Esophagus squamous epithelium (tissue), 5 donors: ENCODE measurements around the gene ETV6. TPM values are rescaled to one million over a fixed set of nuclear protein-coding genes. Genes with fewer than 3 reads are reported as not detected.

ENCODE experiments used
- DNase-seq: peaks from one replicate; lab custom pipeline; 2025; lab: John Stamatoyannopoulos, UW
- H3K27ac ChIP-seq, 4 donors: fragments of 200-600 bp; sonication (generic); one replicate each; pipeline ENCODE4 v1.5.1; 2016 to 2019; ENCODE audit warnings: mild to moderate bottlenecking in 1 of 4
- H3K27me3 ChIP-seq, 4 donors: fragments of 200-600 bp; sonication (generic); 1 replicate in 3 of 4; 2 replicates in 1 of 4; pipeline versions ENCODE4 v1.5.1 to v1.6.0; 2017 to 2021; ENCODE audit warnings: antibody characterized with exemption in 1 of 4
- H3K36me3 ChIP-seq, 3 donors: fragments of 200-600 bp; sonication (generic); one replicate each; pipeline ENCODE4 v1.5.1; 2016 to 2019
- H3K4me1 ChIP-seq, 3 donors: fragments of 200-600 bp; sonication (generic); one replicate each; pipeline ENCODE4 v1.5.1; 2017 to 2019
- H3K4me3 ChIP-seq, 4 donors: fragments of 200-600 bp; sonication (generic); 1 replicate in 3 of 4; 2 replicates in 1 of 4; pipeline ENCODE4 v1.5.1; 2016 to 2019; ENCODE audit warnings: mild to moderate bottlenecking in 2 of 4, moderate library complexity in 1 of 4
- H3K9me3 ChIP-seq, 3 donors: fragments of 200-600 bp; sonication (generic); one replicate each; pipeline ENCODE4 v1.5.1; 2016 to 2019
- CTCF ChIP-seq, 6 experiments: fragments of 450-650 bp in 4 of 6; fragments of 200-600 bp in 2 of 6; sonication (generic) in 2 of 6; IDR thresholded peaks; one replicate each; pipeline ENCODE4 v1.5.1; 2016 to 2019; ENCODE audit warnings: antibody characterized with exemption in 6 of 6, mild to moderate bottlenecking in 4 of 6, moderate library complexity in 4 of 6
- POLR2A ChIP-seq, 4 donors: fragments of 450-650 bp; IDR thresholded peaks; one replicate each; pipeline ENCODE4 v1.6.1; 2017; ENCODE audit warnings: antibody characterized with exemption in 4 of 4, mild to moderate bottlenecking in 4 of 4, moderate library complexity in 3 of 4
- WGBS, 2 donors: methylation state at CpG; one replicate each; pipeline ENCODE4 v1.1.5; 2018; 5-methylcytosine and 5-hydroxymethylcytosine counted together
- intact Hi-C: fragments of 100-400 bp; cut with DNase I; formaldehyde crosslinking; loops from one replicate; pipeline ENCODE4 v1.15.0; 2022
- total RNA-seq, 4 donors: library from RNA; depleted of rRNA; stranded (reverse); fragments of >200 nt; gene quantifications; one replicate each; pipeline ENCODE4 v1.1.0, GENCODE V29; 2016
- donor health status: DM: yes; HTN: yes; CAD: no.

The ETV6 gene
- total RNA-seq, 4 donors from 2014 or later = 11.3 to 17.3 (median 13.8) TPM

DNA sequence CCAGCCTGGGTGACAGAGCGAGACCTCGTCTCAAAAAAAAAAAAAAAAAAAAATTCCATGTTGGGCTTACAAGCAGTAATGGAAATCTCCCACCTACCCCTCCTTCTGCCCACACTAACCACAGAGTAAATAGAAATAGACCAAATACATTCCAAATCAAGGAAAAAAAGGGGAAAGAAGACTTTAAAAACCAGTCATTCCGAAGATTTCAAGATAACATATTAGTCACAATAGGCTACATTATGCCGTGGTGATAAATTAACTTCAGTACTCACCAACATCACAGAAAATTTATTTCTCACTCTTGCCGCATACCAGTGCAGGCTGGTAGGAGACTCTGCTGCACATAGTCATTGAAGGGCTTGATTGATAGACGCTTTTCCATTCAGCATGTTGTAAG is 15.5 kb upstream of the ETV6 start:
- Histone ChIP-seq H3K4me1 (no peaks in the 10 kb centered on the region), H3K27ac (no peak overlapping the region), H3K36me3 (no peaks in the 10 kb centered on the region), H3K27me3 (no peaks in the 10 kb centered on the region), H3K9me3 (no peaks in the 10 kb centered on the region), H3K4me3 (no peak overlapping the region)
- 43 to 64% methylated on average over 5 of the region's 6 CpGs for WGBS, 2 donors
- intact Hi-C loops = no loop called here
- TF ChIP-seq POLR2A (IDR thresholded peaks at IDR 0.05) (no peak), CTCF (IDR thresholded peaks at IDR 0.05) (no peak)
- no peak for DNase-seq

DNA sequence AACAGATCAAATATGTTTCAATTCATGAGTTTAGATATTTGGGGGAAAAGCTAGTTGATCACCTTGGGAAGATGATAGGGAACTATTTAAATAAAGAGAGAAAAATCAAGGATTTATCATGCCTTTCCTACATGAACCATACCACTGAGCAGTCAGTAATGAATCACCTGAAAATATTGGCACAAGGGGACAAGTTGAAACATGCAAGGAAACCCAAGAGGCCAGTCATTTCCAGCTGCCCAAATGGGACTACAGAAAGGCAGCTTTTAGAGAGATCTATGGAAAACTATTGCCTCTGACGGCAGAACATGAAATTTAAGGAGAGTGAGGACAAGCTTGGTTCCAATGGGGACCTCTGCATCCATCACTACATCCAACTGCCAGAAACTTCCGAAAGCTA is 14.1 kb upstream of the ETV6 start:
- intact Hi-C loops = no loop called here
- Histone ChIP-seq H3K9me3 (no peaks in the 10 kb centered on the region), H3K4me1 (no peaks in the 10 kb centered on the region), H3K27ac (no peak overlapping the region), H3K4me3 (no peak overlapping the region), H3K27me3 (no peaks in the 10 kb centered on the region), H3K36me3 (no peaks in the 10 kb centered on the region)
- DNase-seq = no peak
- 87 to 94% methylated on average over 2 of the region's 2 CpGs for WGBS, 2 donors
- TF ChIP-seq POLR2A (IDR thresholded peaks at IDR 0.05) = no peak
- no peak for TF ChIP-seq CTCF (IDR thresholded peaks at IDR 0.05)

DNA sequence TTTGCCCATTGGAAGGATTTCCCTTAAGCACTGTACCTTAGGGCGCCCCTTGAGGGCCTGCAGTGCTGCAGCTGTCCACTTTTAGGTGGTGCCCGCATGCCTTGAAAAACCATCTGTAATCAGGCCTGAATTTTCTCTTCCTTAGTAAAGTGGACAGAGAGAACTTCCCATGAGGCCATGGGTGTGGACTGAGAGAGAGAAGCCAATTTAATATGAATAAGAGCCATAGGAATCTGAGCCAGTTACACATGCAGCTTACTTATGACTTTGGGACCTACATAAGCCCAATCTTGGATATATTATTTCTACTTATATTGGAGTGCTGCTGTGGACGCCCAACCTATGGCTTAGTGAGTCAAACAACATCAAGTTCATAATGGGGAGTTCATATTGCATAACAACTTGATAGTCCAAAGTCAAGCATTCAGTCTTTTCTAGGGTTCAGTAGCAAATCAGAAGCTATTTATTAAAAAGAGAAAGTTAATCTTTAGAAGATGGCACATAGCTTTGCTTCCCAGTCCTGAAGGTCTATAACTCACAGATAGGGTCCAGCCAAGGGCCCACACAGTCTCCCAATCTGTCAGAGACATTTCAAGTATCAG is 11.1 kb upstream of the ETV6 start:
- no peak overlapping the region for H3K27ac ChIP-seq
- TF ChIP-seq POLR2A (IDR thresholded peaks at IDR 0.05) (no peak), CTCF (IDR thresholded peaks at IDR 0.05) (no peak)
- H3K36me3 ChIP-seq = no peaks in the 10 kb centered on the region
- DNase-seq = no peak
- H3K4me1 ChIP-seq = no peaks in the 10 kb centered on the region
- WGBS, 2 donors = 94% methylated on average over 3 of the region's 3 CpGs
- intact Hi-C loops = no loop called here
- H3K27me3 ChIP-seq = no peaks in the 10 kb centered on the region
- no peaks in the 10 kb centered on the region for H3K9me3 ChIP-seq
- H3K4me3 ChIP-seq = no peak overlapping the region

DNA sequence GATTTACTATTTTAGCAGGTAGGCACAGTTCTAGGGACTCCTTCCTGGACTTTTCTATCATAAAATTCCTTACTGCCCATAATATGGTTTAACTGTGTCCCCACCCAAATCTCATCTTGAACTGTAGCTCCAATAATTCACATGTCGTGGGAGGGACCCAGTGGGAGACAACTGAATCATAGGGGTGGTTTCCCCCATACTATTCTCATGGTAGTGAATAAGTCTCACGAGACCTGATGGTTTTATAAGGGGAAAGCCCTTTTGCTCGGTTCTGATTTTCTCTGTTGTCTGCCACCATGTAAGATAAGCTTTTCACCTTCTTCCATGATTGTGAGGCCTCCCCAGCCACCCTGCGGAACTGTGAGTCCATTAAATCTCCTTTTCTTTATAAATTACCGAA is 10.0 kb upstream of the ETV6 start:
- Histone ChIP-seq H3K27me3 (no peaks in the 10 kb centered on the region), H3K4me1 (no peaks in the 10 kb centered on the region), H3K4me3 (no peak overlapping the region), H3K36me3 (no peaks in the 10 kb centered on the region), H3K9me3 (no peaks in the 10 kb centered on the region), H3K27ac (no peak overlapping the region)
- no peak for TF ChIP-seq CTCF (IDR thresholded peaks at IDR 0.05)
- no peak for TF ChIP-seq POLR2A (IDR thresholded peaks at IDR 0.05)
- 86 to 90% methylated on average over 5 of the region's 5 CpGs for WGBS, 2 donors
- no peak for DNase-seq
- intact Hi-C loops = no loop called here

- Histone ChIP-seq H3K4me3 (no peak overlapping the region), H3K27ac (no peak overlapping the region), H3K9me3 (no peaks in the 10 kb centered on the region), H3K36me3 (no peaks in the 10 kb centered on the region), H3K4me1 (no peaks in the 10 kb centered on the region), H3K27me3 (no peaks in the 10 kb centered on the region)
- DNase-seq = no peak
- intact Hi-C loops = no loop called here
- TF ChIP-seq POLR2A (IDR thresholded peaks at IDR 0.05) = no peak
- TF ChIP-seq CTCF (IDR thresholded peaks at IDR 0.05) = no peak
- WGBS, 2 donors = 81 to 91% methylated on average over 2 of the region's 2 CpGs
Measured at GRCh38 chr12:11641522-11641921, 8.0 kb upstream of the ETV6 start.
